ENCODE results near the gene WARS2. TPM values are rescaled to one million over a fixed set of nuclear protein-coding genes. Genes with fewer than 3 reads are reported as not detected.

The WARS2 gene
- total RNA-seq, 4 donors from 2014 or later, result 8.9 to 22.1 (median 12.8) TPM

DNA sequence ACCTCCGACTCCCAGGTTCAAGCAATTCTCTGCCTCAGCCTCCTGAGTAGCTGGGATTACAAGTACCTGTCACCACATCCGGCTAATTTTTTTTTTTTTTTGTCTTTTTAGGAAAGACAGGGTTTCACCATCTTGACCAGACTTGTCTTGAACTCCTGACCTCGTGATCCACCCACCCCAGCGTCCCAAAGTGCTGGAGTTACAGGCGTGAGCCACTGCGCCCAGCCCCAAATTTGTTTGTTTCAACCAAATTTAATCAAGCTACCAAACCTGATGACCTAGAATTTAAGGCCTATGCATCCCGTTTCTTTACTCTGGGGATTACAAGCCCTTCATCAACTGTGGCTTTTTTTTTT is 94.0 kb downstream of the WARS2 start:
- no peaks in the 10 kb centered on the region for H3K27me3 ChIP-seq
- no peak overlapping the region for H3K4me3 ChIP-seq
- H3K9me3 ChIP-seq, result no peaks in the 10 kb centered on the region
- H3K36me3 ChIP-seq, result peaks cover 0 to 18% (median 0%) of the 10 kb centered on the region in 3 donors
- intact Hi-C loops (cut with DNase I), result no loop called here
- peak overlapping the region in 3 of 4 donors; percentile 31 to 81 (median 69) for H3K27ac ChIP-seq
- no peak for DNase-seq
- H3K4me1 ChIP-seq, result peaks cover 0 to 31% (median 0%) of the 10 kb centered on the region in 3 donors
- TF ChIP-seq POLR2A (IDR thresholded peaks at IDR 0.05), result no peak
- TF ChIP-seq, protein P1, sequence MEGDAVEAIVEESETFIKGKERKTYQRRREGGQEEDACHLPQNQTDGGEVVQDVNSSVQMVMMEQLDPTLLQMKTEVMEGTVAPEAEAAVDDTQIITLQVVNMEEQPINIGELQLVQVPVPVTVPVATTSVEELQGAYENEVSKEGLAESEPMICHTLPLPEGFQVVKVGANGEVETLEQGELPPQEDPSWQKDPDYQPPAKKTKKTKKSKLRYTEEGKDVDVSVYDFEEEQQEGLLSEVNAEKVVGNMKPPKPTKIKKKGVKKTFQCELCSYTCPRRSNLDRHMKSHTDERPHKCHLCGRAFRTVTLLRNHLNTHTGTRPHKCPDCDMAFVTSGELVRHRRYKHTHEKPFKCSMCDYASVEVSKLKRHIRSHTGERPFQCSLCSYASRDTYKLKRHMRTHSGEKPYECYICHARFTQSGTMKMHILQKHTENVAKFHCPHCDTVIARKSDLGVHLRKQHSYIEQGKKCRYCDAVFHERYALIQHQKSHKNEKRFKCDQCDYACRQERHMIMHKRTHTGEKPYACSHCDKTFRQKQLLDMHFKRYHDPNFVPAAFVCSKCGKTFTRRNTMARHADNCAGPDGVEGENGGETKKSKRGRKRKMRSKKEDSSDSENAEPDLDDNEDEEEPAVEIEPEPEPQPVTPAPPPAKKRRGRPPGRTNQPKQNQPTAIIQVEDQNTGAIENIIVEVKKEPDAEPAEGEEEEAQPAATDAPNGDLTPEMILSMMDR (IDR thresholded peaks at IDR 0.05), result no peak
- 39 to 46% methylated on average over 7 of the region's 7 CpGs for WGBS, 2 donors

DNA sequence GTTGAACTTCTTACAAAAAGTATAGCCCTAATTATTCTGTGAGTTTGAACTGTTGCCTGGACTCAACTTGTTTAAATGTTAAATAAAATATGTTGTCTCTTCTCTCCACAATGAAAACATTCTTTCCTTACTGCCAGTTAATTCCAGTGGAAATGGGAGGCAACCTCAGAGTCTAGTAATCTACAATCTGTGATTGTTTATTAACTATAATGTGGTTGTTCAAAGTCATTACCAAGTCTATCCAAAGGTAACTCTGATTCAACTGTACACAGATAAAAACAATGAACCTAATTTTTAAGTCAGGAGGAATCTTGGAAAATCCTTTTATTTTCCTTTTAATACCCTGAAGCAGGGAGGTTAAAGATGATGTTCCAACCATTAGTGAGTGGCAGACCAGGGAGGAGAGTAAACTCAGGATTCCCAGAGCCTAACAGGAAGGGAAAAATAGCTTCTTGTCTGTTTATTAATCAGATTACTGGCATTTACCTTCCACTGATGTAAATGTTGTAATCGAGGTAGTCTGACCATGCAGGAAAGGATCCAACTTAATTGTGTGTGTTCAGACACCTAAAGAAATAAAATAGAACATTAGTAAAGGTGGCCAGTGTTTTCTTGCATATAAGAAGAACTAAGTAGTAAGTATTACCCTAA is 95.2 kb downstream of the WARS2 start:
- TF ChIP-seq POLR2A (IDR thresholded peaks at IDR 0.05), result no peak
- TF ChIP-seq, protein P1 (IDR thresholded peaks at IDR 0.05), result no peak
- intact Hi-C loops (cut with DNase I), result no loop called here
- no peak for DNase-seq
- peak overlapping the region in 2 of 4 donors; percentile 69 to 81 for H3K27ac ChIP-seq
- H3K36me3 ChIP-seq, result peaks cover 0 to 18% (median 0%) of the 10 kb centered on the region in 3 donors
- no peaks in the 10 kb centered on the region for H3K9me3 ChIP-seq
- H3K4me1 ChIP-seq, result peaks cover 0 to 42% (median 9%) of the 10 kb centered on the region in 3 donors
- H3K27me3 ChIP-seq, result no peaks in the 10 kb centered on the region
- no peak overlapping the region for H3K4me3 ChIP-seq
- 50 to 55% methylated on average over 1 of the region's 1 CpG for WGBS, 2 donors

DNA sequence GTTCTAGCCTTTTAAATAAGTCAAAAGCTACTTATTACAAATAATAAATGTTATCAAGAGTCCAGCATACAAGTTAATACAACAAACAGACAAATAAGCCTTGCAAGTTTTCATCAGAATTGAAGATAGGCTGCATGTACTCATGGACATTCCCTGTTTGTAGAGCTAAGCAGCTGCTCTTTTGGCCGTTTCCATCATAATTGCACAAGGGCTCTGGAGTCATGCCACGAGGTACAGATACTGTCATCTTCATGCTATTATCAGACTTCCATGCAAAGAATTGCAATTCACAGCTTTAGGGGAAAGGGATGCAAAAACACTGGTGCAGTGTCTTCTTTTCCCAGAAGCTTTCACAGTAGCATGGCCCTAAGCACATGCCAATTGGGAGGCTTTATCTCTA is 99.5 kb downstream of the WARS2 start:
- H3K27ac ChIP-seq, result no peak overlapping the region
- H3K36me3 ChIP-seq, result peaks cover 0 to 28% (median 0%) of the 10 kb centered on the region in 3 donors
- no peaks in the 10 kb centered on the region for H3K9me3 ChIP-seq
- no peak overlapping the region for H3K4me3 ChIP-seq
- intact Hi-C loops (cut with DNase I), result no loop called here
- H3K4me1 ChIP-seq, result peaks cover 0 to 22% (median 9%) of the 10 kb centered on the region in 3 donors
- H3K27me3 ChIP-seq, result no peaks in the 10 kb centered on the region
- WGBS, 2 donors, result 40 to 42% methylated on average over 2 of the region's 2 CpGs
- no peak for TF ChIP-seq POLR2A (IDR thresholded peaks at IDR 0.05)
- TF ChIP-seq, protein P1 (IDR thresholded peaks at IDR 0.05), result no peak
- DNase-seq, result no peak

DNA sequence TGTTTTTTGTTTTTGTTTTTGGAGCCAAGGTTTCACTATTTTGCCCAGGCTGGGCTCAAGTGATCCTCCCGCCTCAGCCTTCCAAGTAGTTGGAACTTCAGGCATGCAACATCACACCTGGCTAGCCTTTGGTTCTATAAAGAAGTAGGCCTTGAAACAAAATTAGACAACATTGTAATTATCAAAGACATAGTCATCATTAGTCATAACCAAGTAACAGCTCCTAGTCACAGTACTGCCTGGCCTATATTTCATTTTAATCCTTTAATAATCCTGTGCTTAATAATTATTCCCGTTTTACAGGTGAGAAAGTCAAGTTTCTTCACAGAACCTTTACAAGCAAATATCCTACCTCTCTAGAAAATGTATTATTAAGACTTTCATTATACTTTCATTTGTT is 100.0 kb downstream of the WARS2 start:
- H3K4me1 ChIP-seq, result peaks cover 0 to 18% (median 9%) of the 10 kb centered on the region in 3 donors
- peak overlapping the region in 1 of 4 donors; percentile 2 for H3K27ac ChIP-seq
- H3K36me3 ChIP-seq, result peaks cover 0 to 32% (median 0%) of the 10 kb centered on the region in 3 donors
- H3K9me3 ChIP-seq, result no peaks in the 10 kb centered on the region
- 54 to 66% methylated on average over 1 to 2 of the region's 2 CpGs for WGBS, 2 donors
- intact Hi-C loops (cut with DNase I), result no loop called here
- no peak for DNase-seq
- H3K4me3 ChIP-seq, result no peak overlapping the region
- TF ChIP-seq, protein P1 (IDR thresholded peaks at IDR 0.05), result no peak
- TF ChIP-seq POLR2A (IDR thresholded peaks at IDR 0.05), result no peak
- H3K27me3 ChIP-seq, result no peaks in the 10 kb centered on the region

DNA sequence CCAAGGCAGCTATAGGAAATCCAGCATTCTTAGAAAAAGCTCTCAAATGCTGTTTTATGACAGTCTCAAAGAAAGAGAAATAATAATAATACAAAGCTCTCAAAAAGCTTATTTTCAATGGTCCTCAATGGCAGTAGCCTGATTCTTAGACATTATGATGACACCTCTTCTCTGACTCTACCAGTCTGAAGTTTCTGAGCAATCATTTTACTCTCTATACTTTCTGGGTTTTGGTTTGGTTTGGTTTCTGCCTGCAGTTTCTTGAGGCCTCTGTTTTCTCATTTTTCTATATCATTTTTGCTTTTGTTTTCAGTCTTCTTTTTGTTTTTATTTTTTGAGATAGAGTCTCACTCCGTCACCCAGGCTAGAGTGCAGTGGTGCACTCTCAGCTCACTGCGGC is 102.1 kb downstream of the WARS2 start:
- no peak for DNase-seq
- Histone ChIP-seq H3K27me3 (no peaks in the 10 kb centered on the region), H3K36me3 (peaks cover 0 to 36% (median 0%) of the 10 kb centered on the region in 3 donors), H3K4me3 (no peak overlapping the region), H3K9me3 (no peaks in the 10 kb centered on the region), H3K27ac (no peak overlapping the region), H3K4me1 (peaks cover 0 to 16% (median 9%) of the 10 kb centered on the region in 3 donors)
- intact Hi-C loops (cut with DNase I), result no loop called here
- no peak for TF ChIP-seq POLR2A (IDR thresholded peaks at IDR 0.05)
- TF ChIP-seq, protein P1 (IDR thresholded peaks at IDR 0.05), result no peak
- 94 to 100% methylated on average over 2 of the region's 2 CpGs for WGBS, 2 donors

Data from esophagus squamous epithelium (tissue), 5 donors.